ENCODE measurements around the gene BCAS3.

Gene BCAS3

GRCh38 chr17:60676758-60677307, 818 bp upstream of the BCAS3 start:
- no peak for DNase-seq

GRCh38 chr17:60678118-60678444, 430 bp downstream of the BCAS3 start:
- no peak for DNase-seq

DNA sequence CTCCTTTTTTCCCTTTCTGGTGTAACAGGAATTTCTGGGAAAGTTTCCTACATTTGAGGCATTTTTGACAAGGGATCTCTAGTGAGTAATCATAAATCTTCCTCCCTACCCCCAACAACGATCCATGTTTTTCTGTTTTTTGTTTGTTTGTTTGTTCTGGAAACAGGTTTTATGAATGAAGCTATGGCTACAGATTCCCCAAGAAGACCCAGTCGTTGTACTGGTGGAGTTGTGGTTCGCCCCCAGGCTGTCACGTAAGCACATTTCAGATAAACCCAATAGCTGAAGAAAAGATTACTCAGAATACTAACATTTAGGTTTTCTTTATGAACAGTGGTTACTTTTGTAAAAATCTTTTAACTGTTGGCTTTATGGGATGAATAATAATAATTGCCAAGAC, 1.6 kb downstream of the BCAS3 start:
- no peak for DNase-seq

- no peak for DNase-seq
Measured at GRCh38 chr17:60680754-60681153, 3.1 kb downstream of the BCAS3 start.

GRCh38 chr17:60685437-60685836, 7.8 kb downstream of the BCAS3 start:
- DNase-seq = no peak

DNA sequence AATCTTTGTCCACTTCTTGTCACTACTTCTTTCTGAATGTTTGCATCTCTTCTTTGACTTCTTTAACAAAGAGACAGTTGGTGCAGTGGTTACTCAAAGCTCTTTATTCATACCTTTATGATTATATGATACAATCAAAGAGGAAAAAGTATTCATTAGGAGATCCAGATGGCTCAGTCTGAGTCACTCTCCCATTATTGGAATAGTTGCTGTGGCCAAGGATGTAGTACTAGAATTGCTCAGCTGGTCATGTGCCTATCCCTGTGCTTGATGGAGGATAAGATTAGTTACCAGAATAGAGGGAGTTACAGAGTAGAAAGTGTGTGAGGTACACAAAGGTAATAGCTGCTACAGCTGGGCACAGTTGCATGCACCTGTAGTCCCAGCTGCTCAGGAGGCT, 18.3 kb downstream of the BCAS3 start:
- DNase-seq = no peak

GRCh38 chr17:60699090-60699489, 21.4 kb downstream of the BCAS3 start:
- no peak for DNase-seq

DNA sequence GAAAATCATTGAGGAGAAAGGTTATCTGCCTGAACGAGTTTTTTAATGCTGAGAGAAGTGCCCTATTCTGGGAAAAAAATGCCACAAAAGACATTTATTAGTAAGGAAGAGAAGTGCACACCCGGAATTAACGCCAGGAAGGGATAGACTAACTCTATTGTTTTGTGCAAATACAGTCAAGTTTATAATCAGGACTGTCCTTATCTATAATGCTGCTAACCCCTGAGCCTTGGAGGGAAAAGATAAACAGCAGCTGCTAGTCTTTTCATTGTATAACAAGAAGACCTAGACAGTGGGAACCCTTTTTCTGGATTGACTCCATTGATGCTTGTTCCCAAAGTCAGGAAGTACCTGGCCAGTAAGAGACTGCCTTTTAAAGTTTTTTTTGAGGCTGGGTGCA, 26.5 kb downstream of the BCAS3 start:
- DNase-seq = no peak

DNA sequence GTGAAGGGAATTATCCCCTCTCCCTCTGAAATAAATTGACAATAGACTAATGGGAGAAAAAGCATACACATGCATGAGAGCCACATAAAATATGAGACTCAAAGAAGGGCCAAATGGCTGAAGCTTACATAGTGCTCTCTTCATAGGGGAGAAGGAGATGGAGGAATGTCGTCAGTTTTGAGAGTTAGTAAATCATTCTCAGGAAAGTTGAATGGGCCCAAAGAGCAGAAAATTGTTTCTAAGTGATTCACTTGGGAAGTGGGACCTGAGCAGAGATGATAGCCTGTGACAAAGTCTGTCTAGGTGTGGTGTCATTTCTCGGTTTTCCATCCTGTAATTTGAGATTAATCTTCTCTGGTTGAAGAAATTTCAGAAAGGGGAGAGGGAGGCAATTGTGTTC, 35.0 kb downstream of the BCAS3 start:
- DNase-seq = no peak

DNA sequence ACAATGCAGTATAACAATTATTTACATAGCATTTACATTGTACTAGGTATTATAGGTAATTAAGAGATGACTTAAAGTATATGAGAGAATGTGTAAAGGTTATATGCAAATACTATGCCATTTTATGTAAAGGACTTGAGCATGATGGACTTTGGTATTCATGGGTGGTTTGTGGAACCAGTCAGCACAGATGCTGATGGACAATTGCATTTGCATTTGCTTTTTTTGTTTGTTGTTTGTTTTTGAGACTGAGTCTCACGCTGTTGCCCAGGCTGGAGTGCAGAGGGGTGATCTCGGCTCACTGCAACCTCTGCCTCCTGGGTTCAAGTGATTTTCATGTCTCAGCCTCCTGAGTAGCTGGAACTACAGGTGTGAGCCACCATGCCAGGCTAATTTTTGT, 36.0 kb downstream of the BCAS3 start:
- DNase-seq = no peak

- DNase-seq = no peak
Measured at GRCh38 chr17:60716766-60717165, 39.1 kb downstream of the BCAS3 start.

DNA sequence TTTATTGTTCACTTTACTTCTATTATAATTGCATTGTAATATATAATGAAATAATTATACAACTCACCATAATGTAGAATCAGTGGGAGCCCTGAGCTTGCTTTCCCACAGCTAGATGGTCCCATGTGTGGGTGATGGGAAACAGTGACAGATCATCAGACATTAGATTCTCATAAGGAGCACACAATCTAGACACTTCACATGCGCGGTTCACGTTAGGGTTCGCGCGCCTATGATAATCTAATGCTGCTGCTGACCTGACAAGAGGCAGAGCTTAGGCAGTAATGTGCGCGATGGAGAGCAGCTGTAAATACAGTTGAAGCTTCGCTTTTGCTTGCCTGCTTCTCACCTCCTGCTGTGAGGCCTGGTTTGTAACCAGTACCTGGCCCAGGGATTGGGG, 40.2 kb downstream of the BCAS3 start:
- no peak for DNase-seq

- DNase-seq = no peak
Measured at GRCh38 chr17:60720763-60721531, 43.3 kb downstream of the BCAS3 start.

DNA sequence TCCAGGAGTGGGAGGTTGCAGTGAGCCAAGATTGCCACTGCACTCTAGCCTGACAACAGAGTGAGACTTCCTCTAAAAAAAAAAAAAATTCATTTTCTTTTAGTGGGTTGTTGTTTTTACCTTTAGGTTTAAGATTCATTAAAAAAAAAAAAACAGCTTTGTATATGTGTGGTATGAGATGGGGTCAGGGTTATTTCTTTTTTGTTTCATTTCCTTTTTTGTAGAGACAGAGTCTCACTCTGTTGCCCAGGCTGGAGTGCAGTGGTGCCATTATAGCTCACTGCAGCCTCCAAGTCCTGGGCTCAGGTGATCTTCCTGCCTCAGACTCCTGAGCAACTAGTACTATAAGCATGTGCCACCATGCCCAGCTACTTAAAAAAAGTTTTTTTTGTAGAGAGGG, 47.0 kb downstream of the BCAS3 start:
- DNase-seq = no peak

- DNase-seq = no peak
Measured at GRCh38 chr17:60729854-60730253, 52.2 kb downstream of the BCAS3 start.

- DNase-seq = no peak
Measured at GRCh38 chr17:60730273-60730672, 52.6 kb downstream of the BCAS3 start.

- no peak for DNase-seq
Measured at GRCh38 chr17:60738287-60738686, 60.6 kb downstream of the BCAS3 start.

DNA sequence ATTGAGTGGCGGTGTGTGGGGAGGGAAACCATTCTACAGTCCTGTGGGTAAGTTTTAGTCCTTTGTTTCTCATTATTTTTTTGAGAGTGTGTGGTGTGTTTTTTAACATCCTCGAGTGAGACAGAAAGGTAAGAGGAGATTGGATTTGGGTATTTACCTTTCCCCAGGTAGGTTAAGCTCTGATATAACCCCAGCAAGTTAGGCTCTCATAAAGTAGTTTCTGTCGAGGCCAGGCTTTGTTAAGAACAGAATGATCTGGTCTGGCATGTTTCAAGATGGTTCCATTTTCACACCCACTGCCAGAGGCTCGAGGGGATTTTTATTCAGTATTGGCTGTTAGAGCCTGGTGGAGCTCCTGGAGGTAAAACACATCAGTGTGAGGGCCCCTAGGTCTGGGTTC, 62.9 kb downstream of the BCAS3 start:
- DNase-seq = no peak

GRCh38 chr17:60741031-60741430, 63.4 kb downstream of the BCAS3 start:
- DNase-seq = no peak

DNA sequence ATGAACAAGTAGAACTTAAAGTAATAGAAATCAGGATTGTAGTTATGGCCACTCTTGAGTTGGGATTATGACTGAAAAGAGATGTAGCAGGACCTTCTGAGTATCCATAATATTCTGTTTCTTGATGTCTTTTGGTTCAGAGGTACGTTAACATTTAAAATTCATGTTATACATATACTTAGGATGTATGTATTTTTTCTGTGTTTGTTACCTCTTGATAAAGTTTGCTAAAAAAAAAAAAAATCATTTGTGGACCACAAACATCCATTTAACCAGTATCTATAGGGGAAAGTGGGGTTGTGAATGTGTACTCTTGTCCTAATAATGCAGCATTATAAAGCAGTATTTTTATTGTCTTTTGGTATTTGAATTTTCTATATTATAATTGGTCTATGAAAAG, 65.6 kb downstream of the BCAS3 start:
- no peak for DNase-seq

GRCh38 chr17:60743799-60744198, 66.1 kb downstream of the BCAS3 start:
- DNase-seq = no peak

- no peak for DNase-seq
Measured at GRCh38 chr17:60744355-60744966, 66.8 kb downstream of the BCAS3 start.

DNA sequence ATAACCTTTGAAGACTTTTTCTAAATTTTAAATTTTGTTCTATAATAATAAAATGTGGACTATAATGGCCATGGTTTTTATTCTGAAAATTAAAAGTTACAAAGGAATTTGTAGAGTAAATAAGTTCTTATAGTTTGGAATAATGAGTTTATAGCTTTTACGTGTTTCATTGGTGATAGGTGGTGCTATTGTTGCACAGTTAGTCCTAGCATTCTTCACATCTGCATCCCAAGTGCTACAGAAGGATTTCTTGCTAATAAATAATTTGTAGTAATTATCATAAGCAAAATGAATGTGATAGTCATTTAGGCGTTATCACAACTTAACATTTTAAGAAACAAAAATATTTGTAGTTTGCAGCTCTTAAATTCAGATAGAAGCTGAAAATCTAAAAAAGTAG, 67.9 kb downstream of the BCAS3 start:
- no peak for DNase-seq

DNA sequence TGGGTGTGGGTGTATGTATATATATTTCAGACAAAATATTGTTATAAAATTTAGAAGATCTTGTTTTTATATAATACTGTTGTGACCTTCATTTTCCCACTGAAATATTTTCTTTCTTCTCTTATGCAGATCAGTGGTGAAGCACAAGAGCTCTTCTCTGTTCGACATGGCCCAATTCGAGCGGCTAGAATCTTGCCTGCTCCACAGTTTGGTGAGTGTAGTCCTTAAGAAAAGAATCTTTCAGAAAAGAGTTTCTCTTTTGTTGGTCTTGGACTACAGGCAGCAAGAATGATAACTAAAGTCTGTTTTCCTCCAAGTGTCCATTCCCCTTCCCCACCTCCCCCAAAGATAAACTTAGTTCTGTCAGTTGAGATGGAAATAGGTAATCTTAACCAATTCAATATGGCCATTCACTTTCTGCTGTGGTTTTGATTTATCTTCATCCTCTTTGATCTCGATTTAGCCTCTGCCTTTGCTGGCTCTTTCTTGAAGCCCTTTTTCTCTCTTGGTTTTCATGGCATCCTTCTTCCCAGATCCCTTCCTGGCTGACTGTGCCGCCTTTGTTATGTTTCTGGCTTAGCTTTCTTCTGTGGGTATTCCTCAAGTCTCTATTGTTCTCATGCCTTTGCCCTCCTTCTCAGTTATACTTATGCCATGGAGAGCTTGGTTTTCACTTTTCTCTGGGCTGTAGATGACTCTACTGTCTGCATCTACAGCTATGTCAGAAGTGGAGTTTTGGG, 69.6 kb downstream of the BCAS3 start:
- DNase-seq = no peak
